Mesendoderm (in vitro differentiated cells): ENCODE data around the gene PSME3IP1.

Source experiments
- DNase-seq: peaks from one replicate; pipeline ENCODE4 v3.0.0; 2013
- H2AK5ac ChIP-seq: 2 replicates; pipeline ENCODE4 v1.6.1; 2013; ENCODE audit warnings: low read length, inconsistent platforms
- H2BK120ac ChIP-seq: 2 replicates; pipeline ENCODE4 v1.6.1; 2013; ENCODE audit warnings: low read depth, mild to moderate bottlenecking, low read length, moderate library complexity, mixed read lengths
- H2BK15ac ChIP-seq: replicated peaks from 2 replicates; pipeline ENCODE4 v1.6.1; 2013; ENCODE audit warnings: low read depth, mild to moderate bottlenecking, moderate library complexity
- H2BK5ac ChIP-seq: 2 replicates; pipeline ENCODE4 v1.6.1; 2013; ENCODE audit warnings: low read length, inconsistent platforms
- H3K18ac ChIP-seq: 2 replicates; pipeline ENCODE4 v1.6.1; 2013; ENCODE audit warnings: mild to moderate bottlenecking, low read length, mixed read lengths
- H3K23ac ChIP-seq: one replicate; pipeline ENCODE4 v1.6.1; 2013; ENCODE audit warnings: low read length
- H3K27ac ChIP-seq: 2 replicates; pipeline ENCODE4 v1.5.1; 2013; ENCODE audit warnings: low read depth, mild to moderate bottlenecking, inconsistent platforms, low read length, moderate library complexity
- H3K27me3 ChIP-seq: 2 replicates; pipeline ENCODE4 v1.6.1; 2013; ENCODE audit warnings: low read length, control low read depth, mild to moderate bottlenecking, inconsistent platforms; ENCODE audit not compliant: insufficient read depth, poor library complexity
- H3K36me3 ChIP-seq: 2 replicates; pipeline ENCODE4 v1.6.1; 2013; ENCODE audit warnings: low read length, inconsistent platforms; ENCODE audit not compliant: control insufficient read depth, insufficient read depth
- H3K4ac ChIP-seq: one replicate; pipeline ENCODE4 v1.6.1; 2013; ENCODE audit warnings: low read depth, mild to moderate bottlenecking, low read length, moderate library complexity
- H3K4me1 ChIP-seq: 2 replicates; pipeline ENCODE4 v1.6.1; 2013; ENCODE audit warnings: low read depth, low read length, inconsistent platforms; ENCODE audit not compliant: control insufficient read depth
- H3K4me2 ChIP-seq: 2 replicates; pipeline ENCODE4 v1.6.1; 2013; ENCODE audit warnings: low read length
- H3K4me3 ChIP-seq: 2 replicates; pipeline ENCODE4 v1.5.1; 2013; ENCODE audit warnings: mild to moderate bottlenecking, low read length
- H3K56ac ChIP-seq: one replicate; pipeline ENCODE4 v1.6.1; 2013; ENCODE audit warnings: low read length
- H3K79me1 ChIP-seq: 2 replicates; pipeline ENCODE4 v1.6.1; 2013; ENCODE audit warnings: low read length, inconsistent platforms
- H3K79me2 ChIP-seq: 2 replicates; pipeline ENCODE4 v1.6.1; 2013; ENCODE audit warnings: mild to moderate bottlenecking, low read length; ENCODE audit not compliant: control insufficient read depth, insufficient read depth
- H3K9ac ChIP-seq: 2 replicates; pipeline ENCODE4 v1.6.1; 2013; ENCODE audit warnings: low read length, inconsistent platforms
- H4K5ac ChIP-seq: one replicate; pipeline ENCODE4 v1.6.1; 2013; ENCODE audit warnings: low read length
- H4K8ac ChIP-seq: one replicate; pipeline ENCODE4 v1.6.1; 2013; ENCODE audit warnings: low read depth, mild to moderate bottlenecking, control low read depth, low read length, moderate library complexity
- WGBS: extraction: QIAGEN DNeasy Blood & Tissue Kit; methylation state at CpG from one replicate; pipeline ENCODE4 v1.1.7; 2013; ENCODE audit warnings: low lambda C conversion rate, missing lambda C conversion rate; ENCODE audit not compliant: insufficient coverage; ENCODE audit errors: extremely low coverage; 5-methylcytosine and 5-hydroxymethylcytosine counted together

The PSME3IP1 gene

DNA sequence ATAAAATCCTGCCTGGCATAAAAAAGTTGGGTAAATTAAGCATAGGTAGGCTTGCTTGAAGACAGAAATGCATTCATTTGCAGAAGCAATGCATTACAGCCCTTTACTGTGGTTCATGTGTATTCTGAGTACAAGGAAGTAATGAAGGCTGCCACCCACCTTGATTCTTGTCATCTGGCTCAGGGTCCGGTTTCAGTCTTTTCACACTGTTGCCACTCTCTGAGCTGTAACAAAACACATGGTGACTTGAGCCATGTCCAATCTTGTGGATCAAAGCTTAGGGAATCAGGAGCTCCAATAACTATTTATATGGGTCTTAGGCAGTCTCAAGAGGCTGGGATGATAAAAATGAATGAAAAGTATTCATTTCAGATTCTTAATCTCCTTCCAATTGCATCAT is 22.0 kb downstream of the PSME3IP1 start:
- Histone ChIP-seq H3K27ac (no peak overlapping the region), H3K4me3 (no peak overlapping the region), H4K8ac (no peak overlapping the region), H2AK5ac (no peak overlapping the region), H3K36me3 (peaks cover 6% of the 10 kb centered on the region), H3K18ac (no peak overlapping the region), H4K5ac (no peak overlapping the region), H2BK15ac (no peak overlapping the region), H3K4me2 (no peak overlapping the region), H3K56ac (no peak overlapping the region), H3K79me1 (no peaks in the 10 kb centered on the region), H3K9ac (no peak overlapping the region), H2BK5ac (no peak overlapping the region), H3K23ac (no peak overlapping the region), H3K4ac (no peak overlapping the region), H3K27me3 (no peaks in the 10 kb centered on the region), H3K4me1 (no peaks in the 10 kb centered on the region), H3K79me2 (no peaks in the 10 kb centered on the region), H2BK120ac (no peak overlapping the region)
- DNase-seq: no peak
- no CpG with 5 or more reads among the region's 1 CpG for WGBS

GRCh38 chr16:57159447-57159846 is 26.4 kb downstream of the PSME3IP1 start:
- Histone ChIP-seq H3K36me3 (peaks cover 2% of the 10 kb centered on the region), H3K23ac (no peak overlapping the region), H4K8ac (no peak overlapping the region), H3K4me2 (no peak overlapping the region), H3K79me1 (no peaks in the 10 kb centered on the region), H2AK5ac (no peak overlapping the region), H3K4ac (no peak overlapping the region), H3K4me1 (no peaks in the 10 kb centered on the region), H3K27ac (no peak overlapping the region), H2BK120ac (no peak overlapping the region), H3K4me3 (no peak overlapping the region), H3K27me3 (no peaks in the 10 kb centered on the region), H3K56ac (no peak overlapping the region), H2BK15ac (no peak overlapping the region), H3K18ac (no peak overlapping the region), H3K79me2 (no peaks in the 10 kb centered on the region), H2BK5ac (no peak overlapping the region), H4K5ac (no peak overlapping the region), H3K9ac (no peak overlapping the region)
- no peak for DNase-seq
- WGBS: no CpG with 5 or more reads among the region's 4 CpGs

DNA sequence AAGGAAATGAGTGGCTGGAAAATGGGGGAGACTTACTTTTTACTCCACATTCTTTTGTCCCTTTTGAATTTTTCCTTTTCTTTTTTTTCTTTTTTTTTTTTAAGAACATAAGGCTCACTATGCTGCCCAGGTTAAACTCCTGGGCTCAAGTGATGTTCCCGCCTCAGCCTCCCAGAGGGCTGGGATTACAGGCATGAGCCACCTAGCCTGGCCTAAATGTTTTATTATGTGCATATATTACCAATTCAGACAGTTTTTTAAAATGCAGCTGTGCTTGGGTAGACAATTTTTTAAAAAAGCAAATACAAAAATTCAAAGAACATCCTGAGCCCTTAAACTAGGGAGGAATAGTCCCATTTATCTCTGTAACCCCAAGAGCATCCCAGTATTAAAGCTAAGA is 28.3 kb downstream of the PSME3IP1 start:
- no peak for DNase-seq
- Histone ChIP-seq H3K4me1 (no peaks in the 10 kb centered on the region), H3K36me3 (peaks cover under 1% of the 10 kb centered on the region), H3K4me2 (no peak overlapping the region), H3K79me2 (no peaks in the 10 kb centered on the region), H3K18ac (no peak overlapping the region), H2BK120ac (no peak overlapping the region), H3K9ac (no peak overlapping the region), H3K4ac (no peak overlapping the region), H3K23ac (no peak overlapping the region), H3K56ac (no peak overlapping the region), H4K5ac (no peak overlapping the region), H3K4me3 (no peak overlapping the region), H3K27ac (no peak overlapping the region), H3K27me3 (no peaks in the 10 kb centered on the region), H4K8ac (no peak overlapping the region), H2AK5ac (no peak overlapping the region), H2BK15ac (no peak overlapping the region), H3K79me1 (no peaks in the 10 kb centered on the region), H2BK5ac (no peak overlapping the region)
- no CpG with 5 or more reads among the region's 1 CpG for WGBS

DNA sequence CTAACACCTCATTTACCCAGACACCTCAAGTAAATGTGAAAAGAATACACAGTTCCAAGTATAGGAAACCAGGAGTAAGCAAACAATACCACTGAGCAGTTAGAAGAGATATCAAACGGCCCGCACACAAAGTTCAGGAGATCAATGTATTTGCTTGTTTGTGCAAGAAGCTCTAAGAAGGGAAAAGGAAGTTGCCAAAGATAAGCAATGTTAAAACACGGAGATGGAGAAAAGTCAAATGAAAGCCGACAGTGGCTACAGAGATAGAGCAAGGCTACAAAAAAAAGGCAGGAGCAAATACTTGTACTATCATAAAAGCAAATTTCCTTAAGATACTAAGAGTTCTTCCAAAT is 29.5 kb downstream of the PSME3IP1 start:
- H3K79me2 ChIP-seq: no peaks in the 10 kb centered on the region
- no peak overlapping the region for H3K4ac ChIP-seq
- no peak overlapping the region for H4K5ac ChIP-seq
- no peak overlapping the region for H3K23ac ChIP-seq
- no peak overlapping the region for H4K8ac ChIP-seq
- no peak for DNase-seq
- H2AK5ac ChIP-seq: no peak overlapping the region
- no peak overlapping the region for H3K4me2 ChIP-seq
- H3K4me1 ChIP-seq: no peaks in the 10 kb centered on the region
- WGBS: no CpG with 5 or more reads among the region's 4 CpGs
- H3K9ac ChIP-seq: no peak overlapping the region
- no peak overlapping the region for H2BK5ac ChIP-seq
- H3K27ac ChIP-seq: no peak overlapping the region
- no peak overlapping the region for H3K4me3 ChIP-seq
- H3K36me3 ChIP-seq: peaks cover 2% of the 10 kb centered on the region
- no peaks in the 10 kb centered on the region for H3K27me3 ChIP-seq
- no peak overlapping the region for H3K18ac ChIP-seq
- no peaks in the 10 kb centered on the region for H3K79me1 ChIP-seq
- H3K56ac ChIP-seq: no peak overlapping the region
- H2BK15ac ChIP-seq: no peak overlapping the region
- no peak overlapping the region for H2BK120ac ChIP-seq

DNA sequence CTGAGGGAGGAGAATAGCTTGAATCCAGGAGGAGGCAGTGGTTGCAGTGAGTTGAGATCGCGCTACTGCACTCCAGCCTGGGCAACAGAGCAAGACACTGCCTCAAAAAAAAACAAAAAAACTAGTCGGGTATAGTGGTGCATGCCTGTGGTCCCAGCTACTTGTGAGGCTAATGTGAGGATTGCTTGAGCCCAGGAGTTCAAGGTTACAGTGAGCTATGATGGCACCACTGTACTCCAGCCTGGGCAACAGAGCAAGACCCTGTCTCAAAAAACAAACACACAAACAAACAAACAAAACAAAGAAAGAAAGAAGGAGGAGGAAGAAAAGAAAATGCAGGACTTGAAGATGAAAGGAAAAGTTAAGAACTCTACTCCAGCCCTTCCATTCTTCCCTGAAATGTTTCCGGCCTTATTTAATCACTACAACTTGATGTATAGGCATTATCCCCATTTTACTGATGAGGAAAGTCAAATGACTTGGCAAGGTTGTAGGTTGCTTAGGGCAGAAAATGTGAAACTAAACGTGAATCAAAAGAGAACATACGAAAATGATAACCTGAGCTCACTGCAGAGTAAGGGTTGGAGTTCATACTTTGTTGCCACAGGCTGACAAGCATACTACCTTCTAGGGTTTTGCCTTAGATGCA is 30.0 kb downstream of the PSME3IP1 start:
- no peak overlapping the region for H3K23ac ChIP-seq
- H2AK5ac ChIP-seq: no peak overlapping the region
- no peaks in the 10 kb centered on the region for H3K79me1 ChIP-seq
- H3K4me1 ChIP-seq: peaks cover 2% of the 10 kb centered on the region
- H3K79me2 ChIP-seq: no peaks in the 10 kb centered on the region
- no peak overlapping the region for H3K4ac ChIP-seq
- no peak overlapping the region for H3K27ac ChIP-seq
- no peak overlapping the region for H3K4me3 ChIP-seq
- H3K56ac ChIP-seq: no peak overlapping the region
- no peak overlapping the region for H4K8ac ChIP-seq
- WGBS: no CpG with 5 or more reads among the region's 6 CpGs
- no peak overlapping the region for H2BK120ac ChIP-seq
- no peak overlapping the region for H3K4me2 ChIP-seq
- no peak overlapping the region for H4K5ac ChIP-seq
- peaks cover 2% of the 10 kb centered on the region for H3K36me3 ChIP-seq
- no peak overlapping the region for H3K9ac ChIP-seq
- H3K18ac ChIP-seq: no peak overlapping the region
- H2BK5ac ChIP-seq: no peak overlapping the region
- H2BK15ac ChIP-seq: no peak overlapping the region
- DNase-seq: no peak
- H3K27me3 ChIP-seq: no peaks in the 10 kb centered on the region

DNA sequence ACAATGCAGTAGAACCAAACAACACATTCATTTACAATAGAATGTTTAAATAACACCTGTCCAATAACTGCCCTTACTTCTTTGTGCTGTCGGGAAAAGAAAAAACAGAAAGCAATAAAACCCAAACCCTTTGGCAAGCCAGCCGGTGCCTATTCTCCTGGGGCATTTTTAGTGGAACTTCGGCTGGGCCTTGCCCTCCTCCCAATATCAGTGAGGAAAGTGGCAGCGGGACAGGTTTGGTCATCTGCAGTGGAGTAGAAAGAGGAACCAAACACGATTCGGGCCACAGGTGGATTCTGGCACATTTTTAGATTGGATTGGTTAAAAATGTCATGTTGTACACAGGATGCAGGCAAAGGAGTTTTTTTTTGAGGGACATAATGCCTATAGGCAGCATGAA is 32.0 kb downstream of the PSME3IP1 start:
- peaks cover 2% of the 10 kb centered on the region for H3K4me1 ChIP-seq
- no peak overlapping the region for H2AK5ac ChIP-seq
- peaks cover 2% of the 10 kb centered on the region for H3K36me3 ChIP-seq
- H3K23ac ChIP-seq: no peak overlapping the region
- H4K8ac ChIP-seq: no peak overlapping the region
- H3K4me3 ChIP-seq: no peak overlapping the region
- H3K18ac ChIP-seq: no peak overlapping the region
- no peak overlapping the region for H3K4ac ChIP-seq
- no peak overlapping the region for H2BK15ac ChIP-seq
- no peak overlapping the region for H3K4me2 ChIP-seq
- no peak overlapping the region for H3K56ac ChIP-seq
- no peaks in the 10 kb centered on the region for H3K79me1 ChIP-seq
- H3K27ac ChIP-seq: no peak overlapping the region
- no peaks in the 10 kb centered on the region for H3K79me2 ChIP-seq
- WGBS: no CpG with 5 or more reads among the region's 6 CpGs
- H3K27me3 ChIP-seq: no peaks in the 10 kb centered on the region
- no peak overlapping the region for H4K5ac ChIP-seq
- H3K9ac ChIP-seq: no peak overlapping the region
- DNase-seq: no peak
- no peak overlapping the region for H2BK5ac ChIP-seq
- H2BK120ac ChIP-seq: no peak overlapping the region
